ENCODE results near the gene PSMD13. TPM values are rescaled to one million over a fixed set of nuclear protein-coding genes. Genes with fewer than 3 reads are reported as not detected.

The PSMD13 gene
- total RNA-seq, 2 experiments from 2014 or later, result 56.9 to 57.8 TPM

- Histone ChIP-seq H3K4me3 (ENCODE audit: low read length) (no peak overlapping the region), H3K9me3 (ENCODE audit: control insufficient read depth in 1 of 2, insufficient read depth in 1 of 2, low read length in 2 of 2) (no peaks in the 10 kb centered on the region), H3K4me1 (ENCODE audit: insufficient read depth, low read length) (peaks cover 5% of the 10 kb centered on the region), H3K36me3 (ENCODE audit: insufficient read depth, low read length) (peaks cover 11% of the 10 kb centered on the region), H3K27me3 (ENCODE audit: control insufficient read depth in 1 of 2, insufficient read depth in 2 of 2, low read length in 2 of 2) (no peaks in the 10 kb centered on the region), H3K27ac (ENCODE audit: low read depth in 1 of 2, low read length in 2 of 2) (no peak overlapping the region)
- Mint-ChIP-seq H3K4me3 (no peak overlapping the region), H3K27me3 (no peaks in the 10 kb centered on the region), H3K4me1 (ENCODE audit: low read depth) (peaks cover 14% of the 10 kb centered on the region), H3K9me3 (no peaks in the 10 kb centered on the region), H3K36me3 (ENCODE audit: low read depth) (peaks cover 27% of the 10 kb centered on the region), H3K27ac (no peak overlapping the region)
- POLR2A ChIA-PET, result interaction anchor here (1.4 kb wide), 1 partner anchor 345 kb away, joined by 3 read pairs; the partner anchor contains the start of gene PHRF1
- TF ChIP-seq, protein P1, sequence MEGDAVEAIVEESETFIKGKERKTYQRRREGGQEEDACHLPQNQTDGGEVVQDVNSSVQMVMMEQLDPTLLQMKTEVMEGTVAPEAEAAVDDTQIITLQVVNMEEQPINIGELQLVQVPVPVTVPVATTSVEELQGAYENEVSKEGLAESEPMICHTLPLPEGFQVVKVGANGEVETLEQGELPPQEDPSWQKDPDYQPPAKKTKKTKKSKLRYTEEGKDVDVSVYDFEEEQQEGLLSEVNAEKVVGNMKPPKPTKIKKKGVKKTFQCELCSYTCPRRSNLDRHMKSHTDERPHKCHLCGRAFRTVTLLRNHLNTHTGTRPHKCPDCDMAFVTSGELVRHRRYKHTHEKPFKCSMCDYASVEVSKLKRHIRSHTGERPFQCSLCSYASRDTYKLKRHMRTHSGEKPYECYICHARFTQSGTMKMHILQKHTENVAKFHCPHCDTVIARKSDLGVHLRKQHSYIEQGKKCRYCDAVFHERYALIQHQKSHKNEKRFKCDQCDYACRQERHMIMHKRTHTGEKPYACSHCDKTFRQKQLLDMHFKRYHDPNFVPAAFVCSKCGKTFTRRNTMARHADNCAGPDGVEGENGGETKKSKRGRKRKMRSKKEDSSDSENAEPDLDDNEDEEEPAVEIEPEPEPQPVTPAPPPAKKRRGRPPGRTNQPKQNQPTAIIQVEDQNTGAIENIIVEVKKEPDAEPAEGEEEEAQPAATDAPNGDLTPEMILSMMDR (IDR thresholded peaks at IDR 0.05), result no peak
- CTCF ChIA-PET, result no interaction called here
- intact Hi-C loops (cut with DNase I, micrococcal nuclease), result loop anchor here in 1 of 2 experiments (10.0 kb wide), 1 partner anchor 574 kb away; the partner anchor contains the start of genes PIDD1 and RPLP2
- ATAC-seq (ENCODE audit: poor library complexity) (no peak), DNase-seq (no peak)
These were observed 6.3 kb upstream of the PSMD13 start for GRCh38 chr11:230431-230830.

- ATAC-seq (ENCODE audit: poor library complexity), result no peak
These were observed 3.8 kb upstream of the PSMD13 start for GRCh38 chr11:232783-233565.

DNA sequence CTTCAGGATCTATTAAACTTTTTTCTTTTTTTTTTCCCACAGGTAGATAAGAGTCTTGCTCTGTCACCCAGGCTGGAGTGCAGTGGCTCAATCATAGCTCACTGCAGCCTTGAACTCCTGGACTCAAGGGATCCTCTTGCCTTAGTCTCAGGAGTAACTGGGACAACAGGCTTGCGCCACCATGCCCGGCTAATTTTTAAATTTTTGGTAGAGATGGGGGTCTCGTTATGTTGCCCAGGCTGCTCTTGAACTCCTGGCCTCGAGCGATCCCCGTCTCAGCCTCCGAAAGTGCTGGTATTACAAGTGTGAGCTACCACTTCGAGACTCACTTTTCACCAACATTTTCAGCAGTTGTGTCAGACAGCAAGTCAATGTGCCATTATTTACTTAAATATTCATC lies 1.6 kb upstream of the PSMD13 start:
- no peaks in the 10 kb centered on the region for H3K27me3 Mint-ChIP-seq
- Histone ChIP-seq H3K4me3 (ENCODE audit: low read length) (peak overlapping the region; percentile 91), H3K4me1 (ENCODE audit: insufficient read depth, low read length) (peaks cover 27% of the 10 kb centered on the region), H3K27ac (ENCODE audit: low read depth in 1 of 2, low read length in 2 of 2) (peak overlapping the region in 1 of 2 donors; percentile 97), H3K36me3 (ENCODE audit: insufficient read depth, low read length) (peaks cover 17% of the 10 kb centered on the region), H3K27me3 (ENCODE audit: control insufficient read depth in 1 of 2, insufficient read depth in 2 of 2, low read length in 2 of 2) (no peaks in the 10 kb centered on the region), H3K9me3 (ENCODE audit: control insufficient read depth in 1 of 2, insufficient read depth in 1 of 2, low read length in 2 of 2) (no peaks in the 10 kb centered on the region)
- no peak for ATAC-seq (ENCODE audit: poor library complexity)
- H3K27ac Mint-ChIP-seq, result peak overlapping the region; percentile 91
- DNase-seq, result peak in 1 of 14 experiments; percentile 31
- H3K4me3 Mint-ChIP-seq, result peak overlapping the region; percentile 93
- H3K9me3 Mint-ChIP-seq, result no peaks in the 10 kb centered on the region
- peaks cover 41% of the 10 kb centered on the region for H3K36me3 Mint-ChIP-seq (ENCODE audit: low read depth)
- intact Hi-C loops (cut with DNase I, micrococcal nuclease), result loop anchor here (5.0 to 10.0 kb wide), 3 partner anchors 52 to 570 kb away; partner anchors contain the start of genes PGGHG (in 1 of the 2), PIDD1 (in 1 of the 2) and RPLP2 (in 1 of the 2)
- TF ChIP-seq, protein P1 (IDR thresholded peaks at IDR 0.05), result no peak
- ChIA-PET POLR2A (interaction anchor here (2.8 to 5.4 kb wide), 2 partner anchors 27 to 271 kb away, joined by 10 to 79 read pairs; partner anchors contain the start of genes BET1L, RIC8A and RNH1), CTCF (interaction anchor here (1.6 kb wide), 1 partner anchor 15 kb away, joined by 5 read pairs; no protein-coding TSS in a partner anchor)
- H3K4me1 Mint-ChIP-seq (ENCODE audit: low read depth), result peaks cover 45% of the 10 kb centered on the region

More at GRCh38 chr11:232783-233565, 3.8 kb upstream of the PSMD13 start:
- Mint-ChIP-seq H3K27me3 (no peaks in the 10 kb centered on the region), H3K27ac (no peak overlapping the region), H3K9me3 (no peaks in the 10 kb centered on the region), H3K4me1 (ENCODE audit: low read depth) (peaks cover 35% of the 10 kb centered on the region), H3K4me3 (peak overlapping the region; percentile 27), H3K36me3 (ENCODE audit: low read depth) (peaks cover 33% of the 10 kb centered on the region)
- no peaks in the 10 kb centered on the region for H3K9me3 ChIP-seq (ENCODE audit: control insufficient read depth in 1 of 2, insufficient read depth in 1 of 2, low read length in 2 of 2)
- ChIA-PET POLR2A (interaction anchor here (5.4 kb wide), 1 partner anchor 25 kb away, joined by 79 read pairs; the partner anchor contains the start of genes BET1L and RIC8A), CTCF (no interaction called here)
- TF ChIP-seq, protein P1 (IDR thresholded peaks at IDR 0.05), result no peak
- no peaks in the 10 kb centered on the region for H3K27me3 ChIP-seq (ENCODE audit: control insufficient read depth in 1 of 2, insufficient read depth in 2 of 2, low read length in 2 of 2)
- intact Hi-C loops (cut with DNase I, micrococcal nuclease), result loop anchor here in 1 of 2 experiments (10.0 kb wide), 1 partner anchor 572 kb away; the partner anchor contains the start of genes PIDD1 and RPLP2
- no peak overlapping the region for H3K4me3 ChIP-seq (ENCODE audit: low read length)
- DNase-seq, result no peak
- peaks cover 6% of the 10 kb centered on the region for H3K36me3 ChIP-seq (ENCODE audit: insufficient read depth, low read length)
- H3K27ac ChIP-seq (ENCODE audit: low read depth in 1 of 2, low read length in 2 of 2), result no peak overlapping the region
- H3K4me1 ChIP-seq (ENCODE audit: insufficient read depth, low read length), result peaks cover 21% of the 10 kb centered on the region
